Tibial nerve (tissue), 4 donors: ENCODE measurements around the gene MN1. TPM values are rescaled to one million over a fixed set of nuclear protein-coding genes. Genes with fewer than 3 reads are reported as not detected.

Experiments used
- DNase-seq, 2 donors: peaks; one replicate each; pipeline ENCODE4 v3.0.0-alpha.2; 2019; ENCODE audit warnings: low spot score in 2 of 2
- H3K27ac ChIP-seq, 4 donors: fragments of 200-600 bp; sonication (generic) in 3 of 4; one replicate each; pipeline ENCODE4 v1.5.1; 2017 to 2019; ENCODE audit warnings: mild to moderate bottlenecking in 1 of 4
- H3K27me3 ChIP-seq, 2 donors: fragments of 200-600 bp; sonication (generic) in 1 of 2; one replicate each; pipeline versions ENCODE4 v1.5.1 to v1.6.0; 2017 to 2019
- H3K36me3 ChIP-seq, 3 donors: fragments of 200-600 bp; sonication (generic); one replicate each; pipeline ENCODE4 v1.5.1; 2018 to 2019
- H3K4me1 ChIP-seq, 4 donors: fragments of 200-600 bp; sonication (generic) in 3 of 4; one replicate each; pipeline ENCODE4 v1.5.1; 2017 to 2019
- H3K4me3 ChIP-seq, 4 donors: fragments of 200-600 bp; sonication (generic) in 3 of 4; one replicate each; pipeline ENCODE4 v1.5.1; 2017 to 2019; ENCODE audit warnings: mild to moderate bottlenecking in 1 of 4, moderate library complexity in 1 of 4
- H3K9me3 ChIP-seq, 4 donors: fragments of 200-600 bp; sonication (generic) in 3 of 4; one replicate each; pipeline ENCODE4 v1.5.1; 2017 to 2019
- EP300 ChIP-seq, 2 donors: sonication (generic); formaldehyde crosslinking; IDR thresholded peaks; one replicate each; pipeline ENCODE4 v1.6.1; 2017; ENCODE audit warnings: antibody characterized with exemption in 2 of 2, mild to moderate bottlenecking in 1 of 2
- POLR2A ChIP-seq, 2 donors: fragments of 450-650 bp; IDR thresholded peaks; one replicate each; pipeline ENCODE4 v1.6.1; 2017; ENCODE audit warnings: antibody characterized with exemption in 2 of 2, mild to moderate bottlenecking in 2 of 2, moderate library complexity in 2 of 2
- WGBS, 2 donors: methylation state at CpG; one replicate each; pipeline ENCODE4 v1.1.5; 2018; 5-methylcytosine and 5-hydroxymethylcytosine counted together
- total RNA-seq, 4 donors: library from RNA; depleted of rRNA; stranded (reverse); fragments of >200 nt; gene quantifications; one replicate each; pipeline ENCODE4 v1.1.0, GENCODE V29; 2016
- TF ChIP-seq, protein P1 (sequence below), 5 experiments: fragments of 200-600 bp in 3 of 5; fragments of 450-650 bp in 2 of 5; sonication (generic) in 3 of 5; IDR thresholded peaks; one replicate each; pipeline ENCODE4 v1.5.1; 2016 to 2019; ENCODE audit warnings: antibody characterized with exemption in 5 of 5, mild to moderate bottlenecking in 3 of 5, moderate library complexity in 2 of 5

Gene MN1
- total RNA-seq, 4 donors from 2014 or later, result 3.9 to 8.2 (median 6.0) TPM

- H3K36me3 ChIP-seq, result no peaks in the 10 kb centered on the region
These were observed 15.0 kb upstream of the MN1 start for GRCh38 chr22:27816552-27816951.

DNA sequence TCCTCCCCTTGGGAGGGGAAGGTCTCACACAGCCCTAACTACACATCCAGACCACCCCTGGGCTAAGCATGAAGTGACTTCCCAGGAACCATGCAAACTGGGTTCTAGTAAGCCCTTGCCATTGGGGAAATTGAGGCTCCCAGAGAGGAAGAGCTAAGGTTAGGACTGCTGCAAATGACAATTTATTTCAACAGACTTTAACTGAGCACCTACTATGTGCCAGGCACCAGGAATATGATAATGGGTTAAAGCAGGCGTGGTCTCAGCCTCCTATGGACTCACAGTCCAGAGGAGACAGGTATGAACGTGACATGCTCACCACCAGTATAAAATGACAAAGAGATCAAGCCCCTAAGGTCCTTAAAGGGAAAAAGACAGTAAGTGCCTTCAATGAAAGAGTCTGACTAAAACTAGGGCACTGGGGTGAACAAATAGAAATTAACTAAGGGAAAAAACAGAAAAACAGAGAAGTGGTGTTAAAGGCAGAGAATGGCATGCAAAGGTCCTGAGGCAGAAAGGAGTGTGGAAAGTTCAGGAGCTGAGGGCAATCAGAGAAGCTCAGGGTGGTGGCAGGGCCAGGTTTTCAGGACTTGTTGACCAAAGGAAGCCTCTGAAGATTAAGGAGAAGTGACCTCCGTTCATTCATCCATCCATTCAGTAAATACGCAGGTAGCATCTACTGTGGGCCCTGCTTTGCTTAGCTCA, 14.4 kb upstream of the MN1 start:
- Histone ChIP-seq H3K4me1 (peaks cover 0 to 5% (median 0%) of the 10 kb centered on the region in 4 donors), H3K9me3 (peaks cover 0 to 6% (median 0%) of the 10 kb centered on the region in 4 donors), H3K4me3 (no peak overlapping the region), H3K36me3 (no peaks in the 10 kb centered on the region), H3K27me3 (no peaks in the 10 kb centered on the region), H3K27ac (no peak overlapping the region)
- no peak for TF ChIP-seq EP300 (IDR thresholded peaks at IDR 0.05)
- no peak for TF ChIP-seq POLR2A (IDR thresholded peaks at IDR 0.05)
- TF ChIP-seq, protein P1, sequence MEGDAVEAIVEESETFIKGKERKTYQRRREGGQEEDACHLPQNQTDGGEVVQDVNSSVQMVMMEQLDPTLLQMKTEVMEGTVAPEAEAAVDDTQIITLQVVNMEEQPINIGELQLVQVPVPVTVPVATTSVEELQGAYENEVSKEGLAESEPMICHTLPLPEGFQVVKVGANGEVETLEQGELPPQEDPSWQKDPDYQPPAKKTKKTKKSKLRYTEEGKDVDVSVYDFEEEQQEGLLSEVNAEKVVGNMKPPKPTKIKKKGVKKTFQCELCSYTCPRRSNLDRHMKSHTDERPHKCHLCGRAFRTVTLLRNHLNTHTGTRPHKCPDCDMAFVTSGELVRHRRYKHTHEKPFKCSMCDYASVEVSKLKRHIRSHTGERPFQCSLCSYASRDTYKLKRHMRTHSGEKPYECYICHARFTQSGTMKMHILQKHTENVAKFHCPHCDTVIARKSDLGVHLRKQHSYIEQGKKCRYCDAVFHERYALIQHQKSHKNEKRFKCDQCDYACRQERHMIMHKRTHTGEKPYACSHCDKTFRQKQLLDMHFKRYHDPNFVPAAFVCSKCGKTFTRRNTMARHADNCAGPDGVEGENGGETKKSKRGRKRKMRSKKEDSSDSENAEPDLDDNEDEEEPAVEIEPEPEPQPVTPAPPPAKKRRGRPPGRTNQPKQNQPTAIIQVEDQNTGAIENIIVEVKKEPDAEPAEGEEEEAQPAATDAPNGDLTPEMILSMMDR (IDR thresholded peaks at IDR 0.05), result no peak
- 78 to 89% methylated on average over 4 of the region's 4 CpGs for WGBS, 2 donors
- DNase-seq, result no peak

More at GRCh38 chr22:27816552-27816951, 15.0 kb upstream of the MN1 start:
- Histone ChIP-seq H3K9me3 (peaks cover 0 to 6% (median 0%) of the 10 kb centered on the region in 4 donors), H3K4me1 (peaks cover 0 to 3% (median 0%) of the 10 kb centered on the region in 4 donors), H3K4me3 (no peak overlapping the region), H3K27me3 (no peaks in the 10 kb centered on the region), H3K27ac (no peak overlapping the region)
- TF ChIP-seq POLR2A (IDR thresholded peaks at IDR 0.05), result no peak
- TF ChIP-seq, protein P1 (IDR thresholded peaks at IDR 0.05), result no peak
- no peak for TF ChIP-seq EP300 (IDR thresholded peaks at IDR 0.05)
- 78 to 81% methylated on average over 3 of the region's 3 CpGs for WGBS, 2 donors
- no peak for DNase-seq

DNA sequence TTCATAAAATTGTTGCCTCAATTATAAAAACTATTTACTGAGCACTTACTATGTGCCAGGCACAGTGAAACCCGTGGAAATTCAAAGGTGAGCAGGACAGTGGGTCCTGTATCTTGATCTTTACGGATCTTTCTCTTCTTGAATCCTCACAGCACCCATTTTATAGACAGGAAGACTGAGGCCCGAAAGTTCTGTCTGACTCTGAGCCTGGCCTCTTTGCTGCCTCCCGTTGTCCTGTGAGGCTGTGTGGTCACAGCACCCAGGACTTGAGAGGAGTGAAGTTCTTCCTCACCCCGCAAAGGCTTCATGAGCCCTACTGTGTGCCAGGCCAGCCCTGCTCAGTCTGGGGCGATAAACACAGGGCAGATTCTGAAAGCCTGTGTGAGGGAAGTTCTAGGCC, 13.4 kb upstream of the MN1 start:
- Histone ChIP-seq H3K4me3 (no peak overlapping the region), H3K9me3 (peaks cover 0 to 2% (median 0%) of the 10 kb centered on the region in 4 donors), H3K27ac (no peak overlapping the region), H3K36me3 (no peaks in the 10 kb centered on the region), H3K4me1 (peaks cover 0 to 14% (median 0%) of the 10 kb centered on the region in 4 donors), H3K27me3 (no peaks in the 10 kb centered on the region)
- no peak for DNase-seq
- TF ChIP-seq POLR2A (IDR thresholded peaks at IDR 0.05) (no peak), EP300 (IDR thresholded peaks at IDR 0.05) (no peak)
- TF ChIP-seq, protein P1 (IDR thresholded peaks at IDR 0.05), result no peak
- 88 to 91% methylated on average over 6 of the region's 6 CpGs for WGBS, 2 donors

- TF ChIP-seq POLR2A (IDR thresholded peaks at IDR 0.05) (no peak), EP300 (IDR thresholded peaks at IDR 0.05) (no peak)
- TF ChIP-seq, protein P1 (IDR thresholded peaks at IDR 0.05), result no peak
- DNase-seq, result no peak
- Histone ChIP-seq H3K9me3 (no peaks in the 10 kb centered on the region), H3K4me3 (no peak overlapping the region), H3K27ac (no peak overlapping the region), H3K36me3 (no peaks in the 10 kb centered on the region), H3K27me3 (no peaks in the 10 kb centered on the region), H3K4me1 (peaks cover 0 to 16% (median 0%) of the 10 kb centered on the region in 4 donors)
- 94 to 95% methylated on average over 3 of the region's 3 CpGs for WGBS, 2 donors
These were observed 10.2 kb upstream of the MN1 start for GRCh38 chr22:27811778-27812177.

DNA sequence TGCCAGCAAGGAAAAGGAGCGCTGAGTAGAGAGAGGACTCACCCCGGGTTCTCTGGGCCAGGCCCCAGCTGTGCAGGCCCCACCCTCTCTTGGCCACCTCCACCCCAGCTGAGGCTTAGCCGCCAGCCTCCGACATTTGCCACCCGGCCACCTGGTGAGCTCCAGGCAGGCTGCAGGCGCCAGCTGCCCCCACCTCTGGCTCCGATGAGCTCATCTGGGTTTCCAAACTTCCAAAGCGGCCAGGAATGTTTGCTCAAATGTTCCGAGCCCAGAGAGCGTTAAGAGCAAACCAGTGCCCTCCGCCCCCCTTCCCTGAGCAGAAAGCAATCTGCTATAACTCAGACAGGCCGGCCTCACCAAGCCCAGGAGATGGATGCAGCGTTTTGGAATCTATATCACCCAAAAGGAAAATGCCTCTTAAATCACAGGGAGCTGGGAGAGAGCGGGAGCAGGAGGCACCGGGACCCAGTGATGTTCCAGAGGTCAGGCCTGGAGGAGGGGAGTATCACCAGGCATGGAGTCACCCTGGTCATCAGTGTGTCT, 9.1 kb upstream of the MN1 start:
- peak in 1 of 2 donors; percentile 61 for TF ChIP-seq EP300 (IDR thresholded peaks at IDR 0.05)
- no peak for TF ChIP-seq POLR2A (IDR thresholded peaks at IDR 0.05)
- H3K27me3 ChIP-seq, result no peaks in the 10 kb centered on the region
- H3K27ac ChIP-seq, result peak overlapping the region in 2 of 4 donors; percentile 39 to 76
- no peak overlapping the region for H3K4me3 ChIP-seq
- H3K4me1 ChIP-seq, result peaks cover 0 to 16% (median 0%) of the 10 kb centered on the region in 4 donors
- 55 to 66% methylated on average over 13 to 15 of the region's 15 CpGs for WGBS, 2 donors
- no peaks in the 10 kb centered on the region for H3K9me3 ChIP-seq
- no peaks in the 10 kb centered on the region for H3K36me3 ChIP-seq
- DNase-seq, result peak; percentile 68 to 70
